Panc1 (cell line): Measurements from ENCODE around the gene CHL1. TPM values are rescaled to one million over a fixed set of nuclear protein-coding genes. Genes with fewer than 3 reads are reported as not detected.

Experiments used
- ATAC-seq: fragments of 200-7000 bp; cut with Tn5 transposase; 2 replicates; pipeline ENCODE4 v1.9.1; 2020; ENCODE audit warnings: mild to moderate bottlenecking, moderate library complexity
- BruUV-seq: library from RNA; stranded (reverse); fragments of 400-500 nt; replicated peaks from 2 replicates; lab custom pipeline; 2021; lab: Mats Ljungman, UMichigan
- CTCF ChIA-PET: fragments of 300-600 bp; sonication (Branson Sonifier 250); formaldehyde crosslinking; loops from one replicate; lab custom pipeline; 2022; ENCODE audit warnings: antibody characterized with exemption; lab: Charles Lee
- POLR2A ChIA-PET: fragments of 300-600 bp; sonication (Branson Sonifier 250); formaldehyde crosslinking; loops from one replicate; lab custom pipeline; 2022; ENCODE audit warnings: antibody characterized with exemption; lab: Charles Lee
- DNase-seq: peaks from one replicate; pipeline ENCODE4 v3.0.0-alpha.2; 2010; ENCODE audit warnings: low read depth, low spot score
- H3K27ac ChIP-seq: 2 replicates; pipeline ENCODE4 v1.5.1; 2011; ENCODE audit warnings: mild to moderate bottlenecking, low read length, inconsistent platforms
- H3K27me3 ChIP-seq: fragments of 200-500 bp; sonication (Bioruptor generic); 2 replicates; pipeline ENCODE4 v1.6.0; 2014; ENCODE audit warnings: low read length, inconsistent platforms; ENCODE audit not compliant: control insufficient read depth, insufficient read depth
- H3K36me3 ChIP-seq: fragments of 200-500 bp; sonication (Bioruptor generic); 2 replicates; pipeline ENCODE4 v1.5.1; 2014; ENCODE audit warnings: inconsistent platforms, mild to moderate bottlenecking, low read length, moderate library complexity; ENCODE audit not compliant: control insufficient read depth, insufficient read depth
- H3K4me1 ChIP-seq: 2 replicates; pipeline ENCODE4 v1.5.1; 2011; ENCODE audit warnings: inconsistent platforms, mild to moderate bottlenecking, low read length, moderate library complexity; ENCODE audit not compliant: control insufficient read depth, insufficient read depth
- H3K4me3 ChIP-seq, 2 experiments: 2 replicates each; pipeline ENCODE4 v1.5.1; 2011 to 2012; ENCODE audit warnings: low read depth in 2 of 2, low read length in 2 of 2, mild to moderate bottlenecking in 2 of 2, inconsistent platforms in 1 of 2, moderate library complexity in 1 of 2
- H3K9me3 ChIP-seq: fragments of 200-500 bp; sonication (Bioruptor generic); 2 replicates; pipeline ENCODE4 v1.5.1; 2014; ENCODE audit warnings: low read depth, mild to moderate bottlenecking, inconsistent platforms, low read length, moderate library complexity; ENCODE audit not compliant: control insufficient read depth, insufficient read depth
- CTCF ChIP-seq: fragments of 450-650 bp; IDR thresholded peaks from 2 replicates; pipeline ENCODE4 v1.5.1; 2017; ENCODE audit warnings: mild to moderate bottlenecking
- POLR2AphosphoS5 ChIP-seq: IDR thresholded peaks from 2 replicates; pipeline ENCODE4 v1.6.1; 2012; ENCODE audit warnings: mild to moderate bottlenecking, low read depth, low read length, moderate library complexity
- REST ChIP-seq, 2 experiments: IDR thresholded peaks; 2 replicates each; pipeline ENCODE4 v1.6.1; 2011 to 2012; ENCODE audit warnings: low read depth in 2 of 2, control low read depth in 1 of 2, low read length in 1 of 2, mild to moderate bottlenecking in 1 of 2, moderate library complexity in 1 of 2; ENCODE audit not compliant: insufficient read depth in 1 of 2
- SIN3A ChIP-seq: IDR thresholded peaks from 2 replicates; pipeline ENCODE4 v1.6.1; 2012; ENCODE audit warnings: low read depth, mild to moderate bottlenecking, low read length, moderate library complexity, borderline replicate concordance; ENCODE audit not compliant: insufficient read depth
- TCF7L2 ChIP-seq: IDR thresholded peaks from 2 replicates; pipeline ENCODE4 v1.6.1; 2011; ENCODE audit warnings: mild to moderate bottlenecking, low read depth, low read length, inconsistent platforms
- in situ Hi-C: cut with HindIII; loops from 2 replicates; pipeline ENCODE4 v1.10.0; 2016; ENCODE audit warnings: low sequenced_read_pairs, low pct_unique_long_range_greater_than_20kb
- intact Hi-C: fragments of 100-400 bp; cut with micrococcal nuclease; formaldehyde crosslinking; loops from one replicate; pipeline ENCODE4 v1.10.0; 2022; ENCODE audit not compliant: unreplicated experiment
- total RNA-seq: library from RNA; stranded (reverse); gene quantifications from one replicate; pipeline ENCODE4 v1.2.1, GENCODE V29; 2021; ENCODE audit not compliant: unreplicated experiment

The CHL1 gene
- total RNA-seq, 1 experiment from 2014 or later = not detected

GRCh38 chr3:435161-435560, 238.6 kb downstream of the CHL1 start:
- ATAC-seq (no peak), DNase-seq (no peak)
- intact Hi-C loops (no loop called here), in situ Hi-C loops (no loop called here)
- Histone ChIP-seq H3K27me3 (no peaks in the 10 kb centered on the region), H3K4me1 (no peaks in the 10 kb centered on the region), H3K9me3 (no peaks in the 10 kb centered on the region), H3K4me3 (no peak overlapping the region), H3K36me3 (no peaks in the 10 kb centered on the region), H3K27ac (no peak overlapping the region)
- TF ChIP-seq SIN3A (no peak), TCF7L2 (no peak), POLR2AphosphoS5 (no peak), REST (IDR thresholded peaks at IDR 0.05; ENCODE audit: insufficient read depth in 1 of 2, low read depth in 2 of 2, low read length in 1 of 2) (no peak), CTCF (no peak)
- no TSS peak for BruUV-seq
- ChIA-PET CTCF (no interaction called here), POLR2A (no interaction called here)

GRCh38 chr3:436053-436452, 239.5 kb downstream of the CHL1 start:
- ChIA-PET CTCF (no interaction called here), POLR2A (no interaction called here)
- in situ Hi-C loops = no loop called here
- ATAC-seq (no peak), DNase-seq (no peak)
- Histone ChIP-seq H3K36me3 (no peaks in the 10 kb centered on the region), H3K4me3 (no peak overlapping the region), H3K27ac (no peak overlapping the region), H3K27me3 (no peaks in the 10 kb centered on the region), H3K4me1 (no peaks in the 10 kb centered on the region), H3K9me3 (no peaks in the 10 kb centered on the region)
- TF ChIP-seq TCF7L2 = no peak
- no peak for TF ChIP-seq SIN3A
- no peak for TF ChIP-seq POLR2AphosphoS5
- TF ChIP-seq REST (IDR thresholded peaks at IDR 0.05; ENCODE audit: insufficient read depth in 1 of 2, low read depth in 2 of 2, low read length in 1 of 2) = no peak
- no peak for TF ChIP-seq CTCF
- intact Hi-C loops = no loop called here
- no TSS peak for BruUV-seq
